ENCODE measurements around the gene COL6A2.

The COL6A2 gene

DNA sequence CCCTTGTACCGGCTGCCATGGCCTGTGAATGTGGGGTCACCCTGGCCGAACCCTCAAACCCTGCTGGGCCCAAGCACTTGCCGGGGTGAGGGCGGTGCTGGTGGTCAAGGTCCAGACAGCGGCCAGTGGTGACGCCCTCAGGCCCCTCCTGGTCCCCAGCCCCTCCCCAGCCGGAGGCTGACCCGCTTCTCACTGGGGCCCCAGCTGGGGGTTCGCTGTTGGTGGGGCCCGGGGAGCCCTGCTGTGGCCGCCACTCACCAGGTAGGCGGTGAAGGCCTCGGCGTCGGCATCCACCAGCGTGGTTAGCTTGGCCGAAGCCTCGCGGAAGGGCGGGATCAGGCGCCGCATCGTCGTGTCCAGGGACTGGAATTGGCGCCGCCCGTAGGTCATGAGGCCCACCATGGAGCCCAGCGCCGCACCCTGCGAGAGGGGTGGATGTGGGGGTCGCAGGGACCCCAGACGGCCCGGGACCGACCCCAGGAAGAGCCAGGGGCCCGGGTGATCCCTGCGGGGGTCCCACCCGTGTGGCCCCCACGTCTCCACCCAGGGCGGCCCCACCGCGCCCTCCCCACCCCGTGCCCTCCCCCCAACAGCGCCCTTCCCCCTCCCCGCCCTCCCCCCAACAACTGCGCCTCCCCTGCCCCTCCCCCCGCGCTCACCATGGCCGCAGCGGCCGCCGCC, 47.4 kb downstream of the COL6A2 start:
- DNase-seq: no peak

DNA sequence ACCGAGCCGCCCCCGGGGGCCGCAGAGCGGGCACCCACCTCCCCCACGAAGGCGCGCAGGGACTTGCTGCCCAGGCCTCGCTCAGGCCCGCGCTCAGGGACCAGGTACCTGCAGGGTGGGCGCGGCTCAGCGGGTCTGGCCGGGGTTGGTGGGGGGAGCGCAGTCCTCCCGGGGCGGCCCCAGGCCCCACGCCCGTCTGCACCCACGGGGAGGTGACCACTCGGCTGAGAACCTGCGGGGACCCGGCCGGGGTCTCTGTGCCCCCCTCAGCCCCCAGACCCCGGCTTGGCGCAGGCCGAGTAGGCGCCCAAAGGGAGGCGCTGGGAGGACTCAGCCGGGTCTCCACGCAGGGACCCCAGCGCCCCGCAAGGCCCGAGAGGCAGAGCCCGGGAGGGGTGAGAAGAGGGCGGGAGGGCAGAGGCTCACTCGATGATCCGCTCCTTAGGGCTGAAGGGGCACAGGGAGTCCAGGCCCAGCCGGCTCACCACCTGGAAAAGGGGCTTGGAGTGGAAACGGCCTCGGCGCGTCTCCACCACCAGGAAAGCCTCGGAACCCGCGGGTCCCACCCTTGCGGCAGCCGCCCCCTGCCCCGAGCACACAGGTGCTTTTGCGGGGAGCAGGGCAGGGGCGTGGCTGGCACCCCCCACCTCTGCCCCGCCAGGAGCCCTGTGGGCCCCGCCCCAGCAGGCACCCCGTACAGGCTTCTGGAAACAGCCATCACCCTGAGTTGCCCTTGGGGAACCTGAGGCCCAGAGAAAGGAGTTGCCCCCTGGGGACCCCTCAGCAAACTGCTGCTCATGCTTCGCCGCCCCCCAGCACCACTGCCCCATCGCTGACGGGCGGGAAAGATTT, 48.2 kb downstream of the COL6A2 start:
- no peak for DNase-seq

DNA sequence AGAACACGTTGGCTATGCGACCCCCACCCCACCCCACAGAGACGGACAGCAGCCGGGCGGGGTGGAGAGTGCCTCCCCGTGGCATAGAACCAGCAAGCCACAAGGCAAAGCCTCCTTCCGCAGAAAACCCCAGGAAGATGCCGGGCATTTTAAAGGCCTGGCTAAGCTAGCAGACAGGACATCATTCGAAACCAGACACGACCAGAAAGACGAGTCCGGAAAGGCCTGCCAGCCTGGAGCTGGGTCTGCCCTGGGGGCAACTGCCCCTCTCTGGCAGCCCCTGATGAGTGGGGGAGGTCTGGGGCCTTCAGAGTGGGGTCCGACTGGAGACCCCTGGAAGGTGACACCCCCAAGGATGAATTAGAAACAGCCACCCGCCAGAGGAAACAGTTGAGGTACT, 48.9 kb downstream of the COL6A2 start:
- DNase-seq: peak; percentile 19

DNA sequence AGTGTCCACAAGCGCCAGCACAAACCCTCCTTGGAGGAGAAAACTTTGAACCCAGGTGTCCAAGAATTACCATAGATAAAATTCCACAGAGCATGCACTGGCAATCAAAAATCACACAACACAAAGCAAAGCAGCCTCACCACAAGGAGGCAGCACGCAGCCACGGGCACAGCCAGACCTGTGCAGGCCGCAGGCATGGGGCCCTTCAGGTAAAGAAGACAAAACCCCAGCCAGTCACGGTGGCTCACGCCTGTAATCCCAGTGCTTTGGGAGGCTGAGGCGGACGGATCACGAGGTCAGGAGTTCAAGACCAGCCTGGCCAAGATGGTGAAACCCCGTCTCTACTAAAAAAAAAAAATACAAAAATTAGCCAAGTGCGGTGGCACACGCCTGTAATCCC, 49.5 kb downstream of the COL6A2 start:
- peak; percentile 27 for DNase-seq

DNA sequence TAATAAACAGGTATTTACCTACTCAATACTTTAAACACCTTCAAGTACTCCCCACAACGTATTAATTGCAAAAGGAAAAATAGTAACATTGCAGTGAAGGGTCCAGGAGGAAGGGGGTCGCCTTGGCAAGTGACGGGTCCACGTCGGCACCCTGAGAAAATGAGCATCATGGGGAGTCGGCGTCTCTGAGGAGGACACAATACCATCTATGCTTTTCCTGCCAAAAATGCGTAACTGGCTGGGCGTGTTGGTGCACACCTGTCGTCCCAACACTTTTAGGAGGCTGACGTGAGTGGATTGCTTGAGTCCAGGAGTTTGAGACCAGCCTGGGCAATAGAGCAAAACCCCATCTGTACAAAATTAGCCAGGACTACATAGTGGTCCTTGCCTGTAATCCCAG, 50.2 kb downstream of the COL6A2 start:
- peak; percentile 17 for DNase-seq

DNA sequence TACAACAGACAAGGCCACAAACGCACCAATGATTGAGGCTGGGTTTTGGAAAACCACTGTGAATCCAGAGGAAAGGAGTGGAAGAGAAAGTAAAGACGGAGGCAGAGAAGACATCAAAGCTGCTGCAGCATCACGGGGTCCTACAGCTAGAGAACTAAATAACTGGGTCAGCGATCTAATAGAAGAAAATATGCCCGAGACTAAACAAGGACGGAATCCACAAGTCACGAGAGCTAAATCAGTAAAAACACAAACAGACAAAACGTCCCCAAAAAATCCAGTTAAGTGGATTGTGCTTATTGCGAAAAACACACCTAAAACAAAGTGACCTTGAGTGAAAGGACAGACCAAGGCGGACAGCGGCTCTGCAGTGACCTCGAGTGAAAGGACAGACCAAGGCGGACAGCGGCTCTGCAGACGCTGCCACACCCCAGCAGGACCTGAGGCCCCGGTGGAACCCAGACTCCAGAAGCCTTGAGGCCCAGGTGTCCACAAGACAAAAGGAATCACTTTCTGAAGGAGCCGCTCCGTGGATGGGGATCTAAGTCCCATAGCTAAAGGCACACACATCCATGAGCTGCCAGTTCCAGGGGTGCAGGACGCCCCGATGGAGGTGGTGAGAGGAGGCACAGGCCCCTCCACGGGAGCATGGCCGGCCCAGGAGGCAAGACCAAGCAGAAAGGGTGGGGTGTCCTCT, 51.4 kb downstream of the COL6A2 start:
- peak; percentile 21 for DNase-seq

DNA sequence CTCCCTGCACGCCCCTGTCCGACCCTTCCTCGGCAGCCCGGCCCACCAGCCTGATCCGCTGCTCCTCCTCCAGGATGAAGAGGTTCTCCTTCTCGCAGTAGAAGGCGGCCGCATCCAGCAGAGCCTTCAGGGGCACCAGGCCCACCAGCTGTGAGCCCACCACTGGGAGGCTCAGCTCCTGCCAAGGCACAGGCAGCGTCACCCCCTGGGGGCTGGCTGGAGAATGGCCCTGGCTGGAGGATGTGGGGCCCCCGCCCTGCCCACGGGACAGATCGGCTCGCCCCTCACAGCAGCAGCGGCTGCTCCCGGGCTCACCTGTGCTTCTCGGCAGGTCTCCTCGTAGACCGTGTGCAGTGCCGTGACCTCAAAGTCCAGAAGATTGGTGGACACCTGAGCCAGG, 52.2 kb downstream of the COL6A2 start:
- DNase-seq: peak; percentile 29

DNA sequence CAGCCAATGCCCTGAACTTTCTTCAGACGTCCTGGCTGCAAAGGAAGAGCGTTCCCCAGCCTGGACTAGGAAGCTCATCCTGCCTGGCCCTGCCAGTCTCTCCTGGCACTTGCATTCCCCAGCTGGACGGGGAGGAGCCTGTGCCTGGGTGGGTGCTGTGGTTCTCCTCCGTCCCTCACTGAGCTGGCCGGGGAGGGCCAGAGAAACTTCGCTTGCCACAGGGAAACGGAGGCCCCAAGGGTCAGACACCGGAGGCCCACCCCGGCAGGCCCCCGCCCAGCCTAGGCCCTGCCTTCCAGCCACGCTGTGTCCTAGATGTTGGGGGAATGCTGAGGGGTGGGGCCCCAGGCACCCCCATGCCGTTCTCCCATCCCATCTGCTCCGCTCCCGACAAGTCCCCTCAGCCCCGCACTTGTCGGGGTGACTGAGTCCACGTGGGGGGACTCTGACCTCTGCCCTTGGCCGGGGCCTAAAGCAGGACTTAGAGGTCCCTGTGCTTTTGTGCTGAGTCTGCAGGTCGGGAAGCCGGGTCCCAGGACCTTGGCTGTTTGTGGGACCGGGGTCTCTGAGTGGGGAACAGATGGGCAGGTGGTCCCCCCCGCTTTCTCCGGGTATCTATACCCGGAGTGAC, 52.7 kb downstream of the COL6A2 start:
- DNase-seq: peak; percentile 24

DNA sequence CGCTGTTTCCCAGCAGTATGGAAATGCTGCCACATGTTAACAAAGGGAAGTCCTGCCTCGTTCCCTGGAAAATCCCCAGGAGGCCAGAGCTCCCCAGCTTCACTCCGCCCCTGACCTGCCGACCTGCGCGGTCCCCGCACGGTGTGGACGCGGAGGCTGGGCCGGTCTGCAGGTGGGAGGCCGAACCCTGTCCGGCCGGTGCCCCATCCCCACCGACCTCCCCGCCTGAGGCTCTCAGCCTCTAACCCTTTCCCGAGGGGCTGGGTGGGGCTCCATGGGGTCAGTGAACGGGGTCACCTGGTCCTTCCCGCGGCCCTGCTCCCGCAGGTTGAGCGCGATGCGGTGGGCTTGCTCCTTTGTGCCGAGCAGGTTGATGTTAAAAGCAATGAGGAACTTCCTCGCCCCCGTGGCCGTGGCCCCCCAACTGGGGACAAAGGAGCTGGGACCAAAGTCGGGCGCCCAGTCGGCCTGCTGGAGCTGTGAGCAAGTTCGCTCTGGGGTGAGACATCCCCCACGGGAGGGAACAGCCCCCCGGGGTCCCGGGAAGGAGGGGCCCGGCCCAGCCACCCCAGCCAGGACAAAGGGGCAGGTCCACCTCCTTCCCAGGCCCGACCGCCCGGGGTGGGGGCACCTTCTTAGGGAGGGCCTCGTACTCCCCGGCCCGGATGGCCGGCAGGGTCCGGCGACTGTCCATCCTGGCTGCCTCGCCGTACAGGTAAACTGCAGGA, 53.5 kb downstream of the COL6A2 start:
- peak; percentile 27 for DNase-seq

DNA sequence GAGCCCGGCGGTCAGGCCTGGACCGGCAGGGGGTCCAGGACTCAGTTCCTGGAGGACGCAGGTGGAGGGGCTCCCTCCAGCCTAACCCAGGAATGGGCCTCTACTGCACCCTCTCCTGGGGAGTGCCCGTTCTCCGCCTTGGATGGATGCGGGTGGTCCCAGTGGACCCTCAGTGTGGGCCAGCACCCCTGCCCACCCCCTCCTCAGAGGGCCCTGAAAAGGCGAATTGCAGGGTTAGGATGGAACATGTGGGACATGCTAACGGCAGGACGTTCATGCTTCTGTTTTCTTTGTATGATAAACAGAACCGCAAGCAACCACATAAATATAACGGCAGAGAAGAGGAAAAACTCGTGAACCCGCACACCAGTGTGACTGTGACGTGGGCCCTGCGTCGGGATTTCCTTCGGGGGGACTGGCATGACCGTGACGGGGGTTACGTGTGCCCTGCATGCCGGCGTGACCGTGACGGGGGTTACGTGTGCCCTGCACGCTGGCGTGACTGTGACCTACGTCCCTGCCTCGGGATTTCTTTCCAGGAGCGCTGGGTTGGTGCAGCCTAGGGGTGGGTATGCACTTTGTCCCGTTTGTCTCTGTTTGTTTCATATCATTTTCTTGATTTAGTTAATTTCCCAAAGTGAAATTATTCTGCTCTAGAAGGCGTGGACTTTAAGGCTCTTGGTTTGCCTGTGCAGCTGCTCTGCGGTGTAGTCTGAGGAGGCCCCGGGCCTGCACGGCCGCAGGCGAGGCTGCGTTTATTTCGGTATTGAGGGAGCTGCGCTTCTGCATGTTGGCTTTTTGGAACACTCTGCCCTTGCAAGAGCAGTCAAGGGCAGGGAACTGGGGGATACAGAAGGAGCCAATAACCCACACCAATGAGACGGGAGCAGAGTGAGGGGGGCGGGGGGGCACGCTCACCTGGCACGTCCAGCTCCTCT, 54.3 kb downstream of the COL6A2 start:
- peak; percentile 21 for DNase-seq

DNA sequence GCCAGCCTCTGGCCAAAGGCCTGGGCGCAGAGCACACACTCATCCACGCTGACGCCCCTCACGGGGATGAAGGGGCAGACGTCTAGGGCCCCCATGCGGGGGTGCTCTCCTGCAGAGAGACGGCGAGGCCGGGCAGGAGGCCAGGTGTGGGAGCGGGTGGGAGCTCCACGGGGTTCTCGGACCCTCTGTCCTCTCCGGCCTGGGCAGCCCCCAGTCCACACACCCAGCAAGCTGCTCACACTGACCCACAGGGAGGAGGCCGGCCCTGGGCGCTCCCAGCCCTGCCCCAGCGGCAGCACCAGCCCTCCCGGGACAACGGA, 55.0 kb downstream of the COL6A2 start:
- peak; percentile 22 for DNase-seq

DNA sequence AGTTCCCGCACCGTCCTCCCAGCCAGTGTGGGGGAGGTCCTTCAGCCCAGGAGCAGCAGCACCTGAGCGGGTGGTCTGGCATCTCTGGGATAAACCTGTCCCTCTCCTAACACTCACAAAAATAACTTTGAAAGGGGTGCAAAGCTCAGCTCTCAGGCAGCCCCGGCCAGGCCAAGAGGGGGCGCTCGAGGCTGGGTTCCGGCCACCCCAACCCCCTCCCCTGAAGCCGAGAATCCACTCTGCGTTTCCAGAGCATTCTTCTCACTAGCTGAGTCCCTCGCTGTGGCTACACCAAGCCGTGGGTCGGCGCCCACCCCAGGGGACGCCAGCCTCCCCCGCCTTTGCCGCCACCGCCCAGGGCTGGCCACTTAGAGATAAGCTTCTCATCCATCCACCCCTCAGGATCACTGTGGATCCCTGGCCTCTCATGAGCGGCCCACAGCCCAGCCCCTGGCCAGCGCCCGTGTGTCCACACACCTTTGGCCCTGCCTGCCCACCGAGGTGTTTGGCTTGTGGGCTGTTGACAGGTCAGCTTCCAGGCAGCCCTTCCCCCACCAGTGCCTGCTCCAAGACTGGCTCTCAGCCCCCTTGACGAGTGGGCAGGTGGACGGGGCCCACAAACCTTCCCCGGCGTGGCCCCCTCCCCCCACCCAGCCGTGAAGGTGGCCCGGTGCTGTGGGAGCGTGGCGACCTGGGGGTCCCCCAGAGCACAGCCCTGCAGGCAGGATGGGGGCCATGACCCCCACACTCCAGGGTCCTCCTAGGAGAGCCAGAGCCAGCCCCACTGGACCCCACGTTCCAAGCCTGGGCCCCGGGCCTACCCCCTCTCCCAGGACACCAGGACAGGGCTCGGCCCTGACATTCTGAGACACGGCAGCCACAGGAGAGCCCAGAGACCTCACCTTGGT, 55.6 kb downstream of the COL6A2 start:
- DNase-seq: peak; percentile 68

DNA sequence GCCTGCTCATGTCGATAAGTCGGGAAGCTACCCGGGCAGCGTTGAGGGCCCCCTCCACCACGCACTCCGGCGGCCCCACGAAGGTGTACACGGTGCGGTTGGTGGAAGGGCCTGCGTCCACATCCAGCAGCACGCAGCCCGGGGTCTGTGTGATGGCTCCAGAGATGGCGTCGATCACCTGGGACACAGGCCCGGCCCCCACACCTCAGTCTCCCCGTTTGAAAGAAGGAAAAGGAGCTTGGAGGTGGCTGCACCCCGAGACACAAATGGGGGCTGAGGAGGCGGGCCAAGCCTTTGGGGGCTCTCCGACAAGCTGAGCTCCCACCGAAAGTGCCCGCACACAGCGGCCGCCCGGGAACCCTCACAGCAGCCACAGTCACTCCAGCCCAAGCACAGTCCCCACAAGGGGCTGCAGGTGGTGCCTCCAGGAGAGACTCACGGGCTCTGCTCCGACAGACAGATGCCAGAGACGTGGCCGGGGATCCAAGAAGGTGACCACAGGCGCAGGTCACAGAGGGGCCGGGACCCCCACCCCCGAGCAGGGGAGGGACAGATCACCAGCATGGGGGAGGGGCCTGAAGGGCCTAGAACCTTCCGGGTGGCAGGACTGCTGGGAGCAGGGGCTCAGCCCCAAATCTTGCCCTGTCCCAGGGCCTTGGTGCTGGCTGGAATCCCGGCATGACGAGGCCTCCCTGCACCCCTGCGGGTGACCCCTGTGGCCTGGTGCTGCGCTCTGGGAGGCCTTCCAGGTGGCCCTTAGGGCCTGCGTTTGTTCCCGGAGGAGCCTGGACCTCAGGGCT, 56.4 kb downstream of the COL6A2 start:
- no peak for DNase-seq

DNA sequence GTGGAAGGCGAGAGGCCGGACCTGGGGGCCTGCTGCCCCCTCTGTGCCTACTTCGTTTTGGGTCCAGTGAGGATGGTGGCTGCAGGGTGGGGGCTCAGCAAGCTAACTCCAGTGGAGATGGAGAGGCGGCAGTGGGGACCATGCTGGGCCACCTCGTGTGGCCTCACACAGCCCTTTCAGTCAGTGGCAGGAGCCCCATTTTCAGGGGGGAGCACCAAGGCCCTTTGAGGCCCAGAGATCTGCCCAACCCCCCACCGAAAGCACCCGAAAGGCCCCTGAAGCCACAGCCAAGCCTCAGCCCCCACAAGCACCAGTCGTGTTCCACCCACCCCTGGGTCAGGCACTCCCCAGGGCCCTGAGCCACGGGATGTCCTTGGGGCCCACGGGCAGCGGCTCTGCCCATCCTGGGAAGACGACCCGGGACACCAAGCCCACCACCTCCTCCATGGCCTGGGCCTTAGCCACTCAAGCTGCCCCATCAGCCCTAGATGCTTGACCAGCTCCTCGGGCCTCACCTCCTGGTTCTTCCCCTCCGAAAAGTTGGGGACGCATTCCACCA, 57.1 kb downstream of the COL6A2 start:
- no peak for DNase-seq

DNA sequence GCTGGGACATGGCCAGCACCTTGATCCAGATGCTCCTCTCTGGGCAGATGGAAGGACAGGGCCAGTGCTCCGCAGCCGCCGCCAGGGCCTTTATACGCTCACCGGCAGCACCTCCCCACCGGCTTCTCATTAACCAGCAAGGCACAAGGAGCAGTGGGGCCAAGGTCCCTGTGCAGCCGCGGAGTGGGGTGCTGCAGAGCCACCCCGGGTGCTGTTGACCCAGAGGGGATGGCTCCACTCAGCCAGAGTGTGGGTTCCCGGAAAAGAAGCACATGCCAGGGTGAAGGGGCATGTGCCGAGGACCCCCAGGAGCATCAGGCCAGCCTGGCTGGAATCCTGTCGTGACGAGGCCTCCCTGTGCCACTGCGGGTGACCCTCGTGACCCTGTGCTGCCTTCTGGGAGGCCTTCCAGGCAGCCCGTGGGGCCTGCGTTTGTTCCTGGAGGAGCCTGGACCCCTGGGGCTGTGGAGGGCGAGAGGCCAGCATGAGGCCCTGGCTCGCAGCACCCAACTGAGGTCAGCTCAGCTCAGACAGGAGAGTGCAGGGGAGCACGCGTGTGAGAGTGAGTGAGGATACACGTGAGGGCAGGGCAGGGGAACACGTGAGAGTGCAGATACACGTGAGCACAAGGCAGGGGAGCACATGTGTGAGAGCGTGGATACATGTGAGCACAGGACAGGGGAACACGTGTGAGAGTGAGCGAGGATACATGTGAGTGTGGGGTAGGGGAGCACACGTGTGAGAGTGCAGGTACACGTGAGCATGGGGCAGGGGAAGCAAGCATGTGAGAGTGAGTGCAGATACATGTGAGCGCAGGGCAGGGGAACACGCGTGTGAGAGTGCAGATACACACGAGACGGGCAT, 57.8 kb downstream of the COL6A2 start, which contains the start of gene FTCD:
FTCD (minus strand) TSS at position 66 of the 864 bp plus-strand sequence; CDS start at position 10, 56 bp downstream.
- DNase-seq: no peak

DNA sequence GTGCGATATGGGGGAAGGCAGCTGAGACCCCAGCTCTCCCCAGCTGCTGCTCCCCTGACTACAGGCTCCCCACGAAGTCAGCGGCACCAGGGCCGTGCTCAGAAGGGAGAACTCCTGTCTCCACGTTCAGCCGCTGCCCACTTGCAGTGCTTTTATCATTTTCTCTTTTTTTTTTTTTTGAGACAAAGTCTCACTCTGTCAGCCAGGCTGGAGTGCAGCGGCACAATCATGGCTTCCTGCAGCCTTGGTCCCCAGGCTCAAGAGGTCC, 58.4 kb downstream of the COL6A2 start:
- DNase-seq: no peak

DNA sequence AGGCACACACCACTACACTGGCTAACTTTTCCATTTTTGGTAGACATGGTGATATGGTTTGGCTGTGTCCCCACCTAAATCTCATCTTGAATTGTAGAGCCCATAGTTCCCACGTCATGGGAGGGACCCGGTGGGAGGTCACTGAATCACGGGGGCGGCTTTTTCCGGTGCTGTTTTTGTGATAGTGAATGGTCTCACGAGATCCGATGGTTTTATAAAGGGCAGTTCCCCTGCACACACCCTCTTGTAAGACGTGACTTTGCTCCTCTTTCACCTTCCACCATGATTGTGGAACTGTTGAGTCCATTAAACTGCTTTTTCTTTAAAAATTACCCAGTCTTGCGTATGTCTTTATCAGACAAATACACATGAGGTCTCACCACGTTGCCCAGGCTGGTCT, 58.8 kb downstream of the COL6A2 start:
- no peak for DNase-seq

DNA sequence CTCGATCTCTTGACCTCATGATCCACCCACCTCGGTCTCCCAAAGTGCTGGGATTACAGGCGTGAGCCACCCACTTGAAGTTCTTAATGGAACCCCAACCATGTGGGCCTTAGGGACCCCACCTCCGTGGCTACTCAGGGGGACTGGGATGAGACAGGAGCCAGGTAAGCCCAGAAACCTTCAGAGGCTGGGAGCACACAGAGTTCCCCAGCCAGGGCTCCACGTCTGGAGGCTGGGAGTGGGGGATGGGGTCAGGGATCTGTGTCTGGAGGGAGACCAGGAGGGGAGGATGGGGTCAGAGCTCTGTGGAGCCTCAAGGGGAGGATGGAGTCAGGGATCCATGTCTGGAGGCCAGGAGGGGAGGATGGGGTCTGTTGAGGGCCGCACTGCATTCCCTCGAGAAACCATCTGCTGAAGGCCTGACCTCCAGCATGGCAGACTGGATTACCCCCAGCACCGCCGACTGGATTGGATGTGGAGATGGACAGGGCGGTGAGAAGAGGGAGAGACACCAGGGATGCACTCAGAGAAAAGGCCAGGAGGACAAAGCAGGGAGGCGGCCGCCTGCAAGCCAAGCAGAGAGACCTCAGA, 59.6 kb downstream of the COL6A2 start:
- DNase-seq: no peak
